ENCODE measurements around the gene BPGM. TPM values are rescaled to one million over a fixed set of nuclear protein-coding genes. Genes with fewer than 3 reads are reported as not detected.
A peak's percentile ranks its signal among the peaks of the same experiment; 100 is the strongest.

The BPGM gene
- 11.6 and 13.3 TPM in 2 replicates for total RNA-seq
- long read RNA-seq, transcript BPGM-201 (3 exons, 1,753 nt): major isoform, 123 of 136 reads
- long read RNA-seq, partial matches to known transcripts: 5 of 136 reads
- long read RNA-seq, other reads (novel, unspliced or antisense): 6 of 136 reads

DNA sequence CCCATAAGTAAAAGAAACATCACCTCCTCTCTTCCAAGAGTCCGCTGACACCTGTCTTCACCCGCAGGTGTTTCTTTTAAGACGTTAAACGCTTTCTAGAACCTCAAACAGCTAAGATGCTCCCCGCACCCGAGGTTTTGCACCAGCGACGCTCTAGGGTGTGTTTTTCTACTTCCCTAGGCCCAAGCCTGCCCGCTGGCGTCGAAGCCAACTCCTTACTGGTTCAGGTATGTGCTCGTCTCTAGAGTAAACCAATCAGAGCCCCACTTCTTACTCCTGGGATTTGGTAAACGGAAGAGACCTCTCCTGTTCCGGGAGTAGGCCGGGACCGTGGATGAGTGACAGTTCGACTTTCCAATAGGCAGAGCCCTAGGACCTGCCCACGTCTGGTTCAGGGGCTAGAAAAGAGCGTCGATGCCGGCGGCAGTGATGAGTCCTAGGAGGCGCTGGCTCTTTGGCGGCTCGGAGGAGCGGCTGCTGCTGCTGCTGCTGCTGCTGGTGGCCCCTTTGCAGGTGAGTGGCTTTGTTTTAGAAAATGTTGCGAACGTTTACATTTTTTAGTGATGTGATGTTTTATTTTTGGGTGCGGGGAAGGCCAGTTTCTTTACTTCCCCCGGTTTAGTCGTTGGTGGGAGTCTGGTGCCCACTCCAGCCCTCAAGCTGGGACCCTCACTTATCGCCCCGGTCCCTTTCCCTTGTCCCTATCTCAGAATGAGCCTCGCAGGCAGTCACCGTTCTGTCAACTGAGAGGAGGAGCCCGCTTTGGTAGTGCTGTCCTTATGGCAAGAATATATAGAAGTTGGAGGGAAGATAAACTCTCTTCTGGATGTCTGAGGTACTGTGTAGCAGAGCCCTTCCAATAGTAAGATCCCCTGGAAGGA, at the start of gene BPGM:
TSS of gene BPGM (plus strand) at position 429 of the 881 bp plus-strand sequence. CDS start 14,655 bp downstream, outside the sequence.
- H3K36me3 Mint-ChIP-seq (ENCODE audit: unreplicated experiment): no peaks in the 10 kb centered on the region
- no peak within 1 kb of the TSS for H3K4me3 Mint-ChIP-seq (ENCODE audit: unreplicated experiment)
- H3K27ac Mint-ChIP-seq (ENCODE audit: unreplicated experiment): no peak within 1 kb of the TSS
- peaks cover 2% of the 10 kb centered on the region for H3K9me3 Mint-ChIP-seq (ENCODE audit: unreplicated experiment)
- TF ChIP-seq CTCF (IDR thresholded peaks at IDR 0.05): peak; percentile 37
- H3K27me3 Mint-ChIP-seq (ENCODE audit: unreplicated experiment): peaks cover 6% of the 10 kb centered on the region
- DNase-seq (ENCODE audit: extremely low spot score, unreplicated experiment): peak; percentile 99
- H3K4me1 Mint-ChIP-seq (ENCODE audit: unreplicated experiment): peaks cover 14% of the 10 kb centered on the region

DNA sequence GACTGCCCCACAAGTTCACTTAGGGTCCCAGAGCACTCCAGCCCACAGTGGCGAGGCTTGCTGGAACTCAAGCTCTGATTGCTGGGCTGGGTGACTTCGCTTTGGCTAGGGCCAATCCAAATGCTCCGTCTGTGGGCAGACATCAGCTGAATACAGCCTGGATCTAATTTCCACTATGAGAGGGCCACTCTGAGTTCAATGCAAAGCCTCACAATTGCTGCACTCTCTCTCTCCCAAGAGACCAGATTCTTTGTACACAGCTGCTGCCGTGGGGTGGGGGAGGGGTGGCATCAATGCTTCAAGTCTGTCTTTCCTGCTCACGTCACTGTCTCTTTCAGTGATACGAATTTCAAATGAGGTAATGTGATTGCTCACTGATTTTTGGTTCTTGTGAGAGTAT, 47.3 kb upstream of the BPGM start:
- Mint-ChIP-seq H3K27me3 (ENCODE audit: unreplicated experiment) (peaks cover 51% of the 10 kb centered on the region), H3K4me3 (ENCODE audit: unreplicated experiment) (no peak overlapping the region), H3K4me1 (ENCODE audit: unreplicated experiment) (peaks cover under 1% of the 10 kb centered on the region), H3K27ac (ENCODE audit: unreplicated experiment) (no peak overlapping the region), H3K36me3 (ENCODE audit: unreplicated experiment) (no peaks in the 10 kb centered on the region), H3K9me3 (ENCODE audit: unreplicated experiment) (peaks cover 9% of the 10 kb centered on the region)
- DNase-seq (ENCODE audit: extremely low spot score, unreplicated experiment): no peak
- TF ChIP-seq CTCF (IDR thresholded peaks at IDR 0.05): no peak

GRCh38 chr7:134601459-134601858, 45.2 kb upstream of the BPGM start:
- Mint-ChIP-seq H3K36me3 (ENCODE audit: unreplicated experiment) (no peaks in the 10 kb centered on the region), H3K27me3 (ENCODE audit: unreplicated experiment) (peaks cover 66% of the 10 kb centered on the region), H3K9me3 (ENCODE audit: unreplicated experiment) (peaks cover 9% of the 10 kb centered on the region), H3K4me3 (ENCODE audit: unreplicated experiment) (no peak overlapping the region), H3K4me1 (ENCODE audit: unreplicated experiment) (peaks cover 1% of the 10 kb centered on the region), H3K27ac (ENCODE audit: unreplicated experiment) (no peak overlapping the region)
- no peak for TF ChIP-seq CTCF (IDR thresholded peaks at IDR 0.05)
- no peak for DNase-seq (ENCODE audit: extremely low spot score, unreplicated experiment)

DNA sequence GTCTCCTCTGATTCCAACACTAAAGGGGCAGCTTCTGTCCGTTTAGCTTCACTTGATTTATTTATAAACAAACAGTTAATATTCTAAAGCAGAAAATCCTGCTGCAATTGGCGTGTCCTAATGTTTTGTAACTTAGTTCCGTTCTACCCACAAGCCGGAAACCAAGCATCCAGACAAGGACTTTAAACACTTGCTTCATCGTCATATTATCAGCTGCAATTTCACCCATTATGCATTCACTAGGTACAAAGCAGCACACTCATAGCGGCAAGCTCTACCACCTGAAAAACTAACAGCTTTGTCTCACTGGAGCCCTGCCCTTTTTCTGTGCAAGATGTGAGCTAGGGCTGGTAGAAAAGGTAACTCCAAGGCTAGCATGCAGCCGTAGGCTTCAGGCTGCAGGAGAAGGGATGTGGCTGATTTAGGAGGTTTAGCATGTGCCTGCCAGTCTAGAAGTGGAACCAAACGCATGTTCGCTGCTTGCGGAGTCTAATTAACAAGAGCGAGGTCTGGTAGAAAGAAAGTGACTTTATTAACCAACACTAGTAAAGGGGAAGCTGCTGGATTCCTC, 43.7 kb upstream of the BPGM start:
- H3K27ac Mint-ChIP-seq (ENCODE audit: unreplicated experiment): no peak overlapping the region
- H3K4me3 Mint-ChIP-seq (ENCODE audit: unreplicated experiment): no peak overlapping the region
- no peak for DNase-seq (ENCODE audit: extremely low spot score, unreplicated experiment)
- H3K36me3 Mint-ChIP-seq (ENCODE audit: unreplicated experiment): no peaks in the 10 kb centered on the region
- peaks cover 75% of the 10 kb centered on the region for H3K27me3 Mint-ChIP-seq (ENCODE audit: unreplicated experiment)
- TF ChIP-seq CTCF (IDR thresholded peaks at IDR 0.05): no peak
- H3K9me3 Mint-ChIP-seq (ENCODE audit: unreplicated experiment): peaks cover 9% of the 10 kb centered on the region
- peaks cover 3% of the 10 kb centered on the region for H3K4me1 Mint-ChIP-seq (ENCODE audit: unreplicated experiment)
